DMS153 treated with DMSO at 0.1 percent for 48 hours (cell line): ENCODE measurements around the gene HIVEP3.

Experiments
- DNase-seq: peaks from one replicate; lab custom pipeline; 2025; ENCODE audit not compliant: unreplicated experiment; lab: John Stamatoyannopoulos, UW

Gene HIVEP3

GRCh38 chr1:41461790-41462679 is 456.7 kb downstream of the HIVEP3 start:
- DNase-seq = no peak

GRCh38 chr1:41456847-41457540 is 461.7 kb downstream of the HIVEP3 start:
- DNase-seq = no peak
